ENCODE results near the gene RNF43.

- TF ChIP-seq CTCF (IDR thresholded peaks at IDR 0.05) = no peak
- TF ChIP-seq POLR2A (IDR thresholded peaks at IDR 0.05) = no peak
Observed at GRCh38 chr17:58396173-58396572, 21.2 kb downstream of the RNF43 start.
